SIG-M5 (cell line): Measurements from ENCODE around the gene IL1F10.

Source experiments
- DNase-seq: peaks from one replicate; lab custom pipeline; 2025; lab: John Stamatoyannopoulos, UW

The IL1F10 gene

GRCh38 chr2:113058998-113059960 lies 8.5 kb upstream of the IL1F10 start, which contains the start of gene IL36RN:
TSS of gene IL36RN (plus strand) at chr2:113059198. CDS start at chr2:113059439, 241 bp downstream.
- no peak for DNase-seq

DNA sequence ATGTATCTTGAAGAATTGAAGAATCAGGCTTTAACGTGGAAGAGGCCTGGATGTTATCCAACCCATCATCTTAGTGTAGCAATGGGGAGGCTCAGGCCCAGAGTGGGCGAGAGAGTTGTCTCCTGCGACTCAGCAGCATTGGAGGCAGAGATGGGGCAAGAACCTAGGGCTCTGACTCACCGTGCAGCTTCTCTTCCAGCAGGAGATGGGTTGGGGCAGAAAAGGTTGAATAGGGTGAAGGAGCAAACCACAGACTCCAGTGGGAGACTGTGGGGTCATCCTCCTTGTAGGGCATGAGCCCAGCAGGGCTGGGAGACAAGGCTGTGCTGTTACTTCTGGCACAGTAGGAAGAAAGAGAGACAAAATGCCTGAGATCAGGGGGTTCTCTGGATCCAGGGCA lies 7.4 kb upstream of the IL1F10 start:
- no peak for DNase-seq

- no peak for DNase-seq
These were observed 7.0 kb upstream of the IL1F10 start for GRCh38 chr2:113060796-113061195.

- DNase-seq: no peak
These were observed 6.5 kb upstream of the IL1F10 start for GRCh38 chr2:113061241-113061640.

- DNase-seq: no peak
These were observed 5.6 kb upstream of the IL1F10 start for GRCh38 chr2:113061896-113062770.

- no peak for DNase-seq
These were observed 3.5 kb upstream of the IL1F10 start for GRCh38 chr2:113064281-113064680.

DNA sequence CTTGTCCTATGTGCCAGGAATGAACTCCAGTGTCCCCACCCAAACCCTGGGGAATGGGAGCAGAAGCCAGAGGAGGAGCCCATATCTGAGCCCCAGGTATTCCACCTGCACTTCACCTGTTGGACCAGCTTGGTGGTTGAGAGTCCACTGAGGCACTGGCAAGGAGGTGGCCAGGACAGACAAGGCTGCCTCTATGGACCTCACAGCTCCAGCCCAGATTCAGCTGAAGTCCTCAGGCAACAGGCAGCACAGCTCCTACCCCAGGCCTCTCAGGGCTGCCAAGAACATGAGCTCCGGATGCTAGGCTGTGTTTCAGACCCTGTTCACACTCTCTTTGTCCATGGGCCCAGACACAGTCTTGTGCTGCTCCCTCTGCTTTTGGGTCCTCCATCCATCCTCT lies 2.9 kb upstream of the IL1F10 start:
- no peak for DNase-seq

- DNase-seq: no peak
These were observed 479 bp downstream of the IL1F10 start for GRCh38 chr2:113068249-113068648.

DNA sequence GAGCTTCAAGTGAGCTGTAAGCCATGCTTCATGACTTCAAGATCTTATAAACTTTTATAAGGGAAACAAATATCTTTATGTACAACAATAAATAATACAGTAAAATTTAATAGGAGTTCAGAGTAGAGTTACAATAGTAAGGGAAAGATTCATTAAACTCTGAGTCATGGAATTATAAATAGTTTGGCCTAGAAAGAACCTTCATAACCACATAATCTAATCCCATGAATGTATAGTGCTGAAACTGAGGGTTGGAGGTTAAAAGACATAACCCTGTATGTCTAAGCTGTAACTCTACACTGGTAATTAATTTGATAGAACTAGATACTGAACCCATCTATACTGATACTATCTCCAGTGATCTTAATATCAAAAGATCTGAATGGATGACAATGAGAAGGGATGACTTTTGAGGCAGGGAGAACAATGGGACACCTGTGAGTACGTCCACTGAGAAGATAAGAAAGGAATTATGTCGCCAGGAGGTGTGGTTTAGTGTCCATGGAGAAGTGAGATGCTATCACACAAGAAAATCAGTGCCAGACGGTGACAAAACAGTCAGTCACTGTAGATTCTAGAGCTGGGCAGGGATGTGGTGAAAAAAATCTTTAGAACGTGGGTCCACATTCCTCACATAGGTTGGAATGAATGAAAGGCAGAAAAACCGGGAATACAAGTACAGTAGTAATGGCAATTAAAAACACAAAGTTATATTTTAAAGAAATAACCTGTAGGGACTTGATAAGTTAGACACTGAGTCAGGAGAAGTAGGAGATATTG lies 1.1 kb downstream of the IL1F10 start:
- no peak for DNase-seq

DNA sequence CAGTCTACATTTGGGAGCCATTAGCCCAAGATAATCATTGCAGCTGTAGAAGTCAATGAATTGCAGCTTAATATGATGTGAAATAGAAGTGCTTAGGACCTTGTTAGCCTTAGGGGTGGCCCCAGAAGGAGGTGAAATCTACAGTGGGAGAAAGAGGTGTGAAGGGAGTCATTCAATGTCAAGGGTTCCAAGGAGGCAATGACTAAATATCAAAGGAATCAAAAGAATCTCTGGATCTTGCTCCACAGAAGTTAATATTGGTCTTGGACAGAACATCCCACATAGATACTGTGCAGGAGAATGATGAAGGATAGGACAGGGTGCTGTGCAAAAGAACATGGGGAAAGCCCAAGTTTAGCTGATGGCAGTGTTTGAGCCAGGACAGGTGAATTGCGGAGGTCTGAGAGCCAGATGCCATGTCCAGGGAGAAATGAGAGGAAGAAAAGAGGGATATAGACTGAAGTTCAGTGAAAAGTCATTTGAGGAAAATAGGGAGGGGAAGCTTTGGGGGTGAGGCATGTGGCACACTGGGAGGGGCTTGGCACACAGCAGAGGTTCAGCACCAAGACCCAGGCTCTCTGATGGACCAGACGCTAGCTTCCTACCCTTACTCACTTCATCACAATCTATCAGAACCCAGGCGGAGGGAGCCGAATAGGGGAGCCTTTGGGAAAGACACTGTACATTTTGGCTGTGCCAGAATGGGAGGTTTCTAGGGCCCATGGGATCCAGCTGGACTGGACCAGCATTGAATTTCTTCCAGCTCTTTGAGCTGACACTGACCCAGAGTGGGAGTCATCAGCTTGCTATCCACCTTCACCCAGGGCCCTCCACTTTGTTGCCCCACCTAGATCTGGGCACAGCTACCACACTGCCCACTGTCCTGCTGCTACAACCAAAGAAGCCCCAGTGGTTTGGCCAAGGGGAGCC lies 2.2 kb downstream of the IL1F10 start:
- DNase-seq: no peak

GRCh38 chr2:113070606-113070975 lies 2.8 kb downstream of the IL1F10 start:
- DNase-seq: no peak

GRCh38 chr2:113072584-113072983 lies 4.8 kb downstream of the IL1F10 start:
- DNase-seq: no peak

DNA sequence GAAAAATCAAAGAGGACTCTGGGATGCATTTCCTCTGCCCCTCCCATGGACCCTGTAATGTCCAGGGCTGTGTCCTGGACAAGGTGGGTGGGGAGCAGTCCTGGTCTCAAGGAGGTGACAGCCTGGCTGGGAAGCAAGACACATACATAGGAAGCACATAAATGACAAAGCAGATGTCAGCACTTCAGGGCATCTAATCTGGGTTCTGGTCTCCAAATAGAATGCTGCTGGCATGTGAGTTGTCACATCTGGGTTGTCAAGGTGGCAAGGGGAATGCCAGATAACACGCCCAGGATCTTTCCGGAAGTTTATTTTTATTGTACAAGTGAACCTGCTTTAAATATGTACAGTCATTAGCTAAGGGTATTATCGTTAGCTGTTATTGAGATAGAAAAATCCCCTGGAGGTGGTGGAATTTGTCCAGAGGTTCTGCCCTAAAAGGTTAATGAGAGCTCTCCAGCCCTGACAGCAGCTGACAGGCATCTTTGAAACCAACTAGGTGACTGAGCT lies 5.6 kb downstream of the IL1F10 start:
- no peak for DNase-seq

DNA sequence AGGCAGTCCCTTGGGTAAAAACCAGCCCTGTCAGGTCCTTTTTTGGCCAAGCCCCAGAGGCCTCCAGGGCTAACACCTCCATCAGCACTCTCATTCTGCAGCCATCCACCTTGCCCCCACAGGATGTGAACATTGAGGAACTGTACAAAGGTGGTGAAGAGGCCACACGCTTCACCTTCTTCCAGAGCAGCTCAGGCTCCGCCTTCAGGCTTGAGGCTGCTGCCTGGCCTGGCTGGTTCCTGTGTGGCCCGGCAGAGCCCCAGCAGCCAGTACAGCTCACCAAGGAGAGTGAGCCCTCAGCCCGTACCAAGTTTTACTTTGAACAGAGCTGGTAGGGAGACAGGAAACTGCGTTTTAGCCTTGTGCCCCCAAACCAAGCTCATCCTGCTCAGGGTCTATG lies 7.3 kb downstream of the IL1F10 start:
- no peak for DNase-seq

DNA sequence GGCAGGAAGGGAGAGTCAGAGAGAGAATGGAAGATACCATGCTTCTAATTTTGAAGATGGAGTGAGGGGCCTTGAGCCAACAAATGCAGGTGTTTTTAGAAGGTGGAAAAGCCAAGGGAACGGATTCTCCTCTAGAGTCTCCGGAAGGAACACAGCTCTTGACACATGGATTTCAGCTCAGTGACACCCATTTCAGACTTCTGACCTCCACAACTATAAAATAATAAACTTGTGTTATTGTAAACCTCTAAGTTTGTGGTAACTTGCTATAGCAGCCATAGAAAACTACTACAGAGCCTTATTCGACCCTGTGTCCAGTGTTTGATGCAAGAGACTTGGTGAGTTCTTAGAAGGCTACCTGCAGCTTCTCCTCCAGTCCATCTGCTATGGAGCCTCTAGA lies 7.8 kb downstream of the IL1F10 start:
- no peak for DNase-seq

- no peak for DNase-seq
These were observed 9.3 kb downstream of the IL1F10 start for GRCh38 chr2:113076954-113077669.

GRCh38 chr2:113077921-113078320 lies 10.2 kb downstream of the IL1F10 start:
- no peak for DNase-seq

DNA sequence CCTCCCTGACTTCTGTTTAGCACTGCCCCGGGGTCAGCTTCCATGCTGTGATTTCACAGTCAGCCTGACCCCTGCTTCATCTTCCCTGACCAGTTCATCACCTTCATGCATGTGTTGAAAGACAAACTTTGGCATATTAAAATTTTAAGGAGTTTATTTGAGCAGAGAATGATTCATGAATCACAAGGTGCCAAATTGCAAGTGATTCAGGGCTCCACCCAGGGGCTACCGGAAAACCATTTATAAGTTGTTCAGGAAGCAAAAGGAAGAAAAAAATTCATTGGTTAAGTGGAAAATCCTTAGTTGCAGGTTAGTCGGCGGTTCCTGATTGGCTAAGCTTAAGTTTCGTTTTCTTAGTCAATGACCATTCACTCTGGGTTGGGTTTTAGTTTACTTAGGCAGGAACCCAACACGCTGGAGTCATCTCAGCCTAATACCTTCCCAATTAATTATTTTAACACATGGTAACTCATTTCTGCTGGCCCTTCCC lies 10.6 kb downstream of the IL1F10 start:
- no peak for DNase-seq

DNA sequence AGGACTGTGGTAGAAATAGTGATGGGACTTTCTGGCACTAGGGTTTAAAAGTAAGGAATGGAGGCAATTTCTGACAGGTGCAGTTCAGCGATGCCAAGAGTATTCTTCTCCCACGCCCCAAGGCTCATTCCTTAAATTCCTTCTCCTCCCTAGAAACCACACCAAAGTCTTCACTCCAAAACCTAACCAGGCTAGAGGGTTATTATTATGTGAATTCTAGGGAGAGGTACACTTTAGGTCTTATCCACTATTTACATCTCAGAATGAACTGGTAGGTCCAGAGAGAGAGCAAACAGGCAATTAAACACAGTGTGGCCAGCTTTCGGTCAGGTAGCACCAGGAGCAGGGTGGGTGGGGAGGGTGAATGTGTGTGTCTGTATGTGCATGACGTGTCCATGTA lies 11.4 kb downstream of the IL1F10 start:
- DNase-seq: no peak

DNA sequence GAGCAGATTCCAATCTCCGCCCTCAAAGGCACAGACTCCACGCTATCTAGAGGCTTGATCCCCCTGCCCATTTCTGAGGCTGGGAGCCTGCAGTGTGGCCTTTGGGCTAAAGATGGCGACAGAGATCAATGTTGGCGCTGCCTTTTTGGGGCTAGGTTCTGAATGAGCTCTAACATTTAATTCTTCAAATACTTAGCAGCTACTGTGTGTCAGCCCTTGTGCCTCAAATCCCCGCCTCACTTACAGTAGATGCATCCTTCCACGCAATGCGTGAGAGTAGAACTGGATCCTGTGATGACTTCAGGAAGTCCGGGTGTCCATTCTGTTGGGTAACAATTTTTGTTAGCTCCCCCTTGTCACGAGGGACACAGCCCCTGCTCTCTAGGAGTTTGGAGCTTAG lies 12.4 kb downstream of the IL1F10 start:
- DNase-seq: no peak
